ENCODE data around the gene SF1.

DNA sequence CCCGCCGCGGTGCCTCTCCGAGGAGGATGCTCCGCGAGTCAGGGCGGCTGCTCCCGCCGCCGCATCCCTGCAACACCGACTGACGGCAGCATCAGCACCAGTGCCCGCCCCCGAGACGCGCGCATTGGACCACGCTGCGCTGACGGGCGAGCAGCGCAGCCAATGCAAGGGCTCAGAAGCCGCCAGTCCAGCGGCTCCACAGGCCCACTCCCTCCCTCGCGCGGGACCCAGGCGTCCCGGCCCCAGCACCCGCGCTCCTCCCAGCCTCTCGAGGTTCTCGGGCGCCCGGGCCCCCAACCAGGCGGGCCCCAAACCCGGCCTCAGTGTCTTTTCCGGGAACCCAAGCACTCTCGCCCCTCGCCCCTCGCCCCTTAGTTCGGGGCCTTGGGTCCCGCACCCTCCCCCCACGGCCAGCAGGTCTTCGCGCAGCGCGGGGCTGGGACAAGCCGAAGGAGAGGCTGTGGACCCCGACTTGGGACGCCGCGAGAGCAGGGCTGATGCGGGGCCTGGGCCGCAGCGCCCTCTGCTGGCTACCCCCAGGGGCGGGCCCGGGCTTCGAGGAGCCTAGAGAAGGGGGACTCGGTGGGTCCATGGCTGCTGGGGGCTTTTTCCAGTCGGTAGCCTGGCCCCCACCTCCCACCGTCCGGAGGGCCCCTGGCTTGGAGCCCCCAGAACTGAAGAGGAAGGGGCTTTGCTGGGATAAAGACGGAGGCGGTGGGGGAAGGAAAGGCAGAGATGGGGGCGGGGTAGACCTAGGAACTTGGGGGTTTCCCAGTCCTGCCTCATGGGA is 55.0 kb downstream of the SF1 start, which contains the start of gene NRXN2:
- TF ChIP-seq ZSCAN29 (IDR thresholded peaks at IDR 0.05) (no peak), BHLHE40 (IDR thresholded peaks at IDR 0.05; ENCODE audit: low read length) (no peak), SMARCA4 (IDR thresholded peaks at IDR 0.05) (no peak), HCFC1 (IDR thresholded peaks at IDR 0.05; ENCODE audit: low read depth, low read length) (no peak; the same call in 1 of the 2 replicates), GATA2 (CRISPR knock-in tag; IDR thresholded peaks at IDR 0.05) (no peak), ZKSCAN8 (CRISPR knock-in tag; IDR thresholded peaks at IDR 0.05) (no peak), POLR2A (conservative IDR thresholded peaks at IDR 0.05) (no peak), PYGO2 (tag; IDR thresholded peaks at IDR 0.05) (no peak), JUNB (CRISPR knock-in tag; conservative IDR thresholded peaks at IDR 0.05) (no peak)
- TF ChIP-seq, protein P1, sequence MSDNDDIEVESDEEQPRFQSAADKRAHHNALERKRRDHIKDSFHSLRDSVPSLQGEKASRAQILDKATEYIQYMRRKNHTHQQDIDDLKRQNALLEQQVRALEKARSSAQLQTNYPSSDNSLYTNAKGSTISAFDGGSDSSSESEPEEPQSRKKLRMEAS (CRISPR knock-in tag; IDR thresholded peaks at IDR 0.05): no peak
- TF ChIP-seq, protein P2, sequence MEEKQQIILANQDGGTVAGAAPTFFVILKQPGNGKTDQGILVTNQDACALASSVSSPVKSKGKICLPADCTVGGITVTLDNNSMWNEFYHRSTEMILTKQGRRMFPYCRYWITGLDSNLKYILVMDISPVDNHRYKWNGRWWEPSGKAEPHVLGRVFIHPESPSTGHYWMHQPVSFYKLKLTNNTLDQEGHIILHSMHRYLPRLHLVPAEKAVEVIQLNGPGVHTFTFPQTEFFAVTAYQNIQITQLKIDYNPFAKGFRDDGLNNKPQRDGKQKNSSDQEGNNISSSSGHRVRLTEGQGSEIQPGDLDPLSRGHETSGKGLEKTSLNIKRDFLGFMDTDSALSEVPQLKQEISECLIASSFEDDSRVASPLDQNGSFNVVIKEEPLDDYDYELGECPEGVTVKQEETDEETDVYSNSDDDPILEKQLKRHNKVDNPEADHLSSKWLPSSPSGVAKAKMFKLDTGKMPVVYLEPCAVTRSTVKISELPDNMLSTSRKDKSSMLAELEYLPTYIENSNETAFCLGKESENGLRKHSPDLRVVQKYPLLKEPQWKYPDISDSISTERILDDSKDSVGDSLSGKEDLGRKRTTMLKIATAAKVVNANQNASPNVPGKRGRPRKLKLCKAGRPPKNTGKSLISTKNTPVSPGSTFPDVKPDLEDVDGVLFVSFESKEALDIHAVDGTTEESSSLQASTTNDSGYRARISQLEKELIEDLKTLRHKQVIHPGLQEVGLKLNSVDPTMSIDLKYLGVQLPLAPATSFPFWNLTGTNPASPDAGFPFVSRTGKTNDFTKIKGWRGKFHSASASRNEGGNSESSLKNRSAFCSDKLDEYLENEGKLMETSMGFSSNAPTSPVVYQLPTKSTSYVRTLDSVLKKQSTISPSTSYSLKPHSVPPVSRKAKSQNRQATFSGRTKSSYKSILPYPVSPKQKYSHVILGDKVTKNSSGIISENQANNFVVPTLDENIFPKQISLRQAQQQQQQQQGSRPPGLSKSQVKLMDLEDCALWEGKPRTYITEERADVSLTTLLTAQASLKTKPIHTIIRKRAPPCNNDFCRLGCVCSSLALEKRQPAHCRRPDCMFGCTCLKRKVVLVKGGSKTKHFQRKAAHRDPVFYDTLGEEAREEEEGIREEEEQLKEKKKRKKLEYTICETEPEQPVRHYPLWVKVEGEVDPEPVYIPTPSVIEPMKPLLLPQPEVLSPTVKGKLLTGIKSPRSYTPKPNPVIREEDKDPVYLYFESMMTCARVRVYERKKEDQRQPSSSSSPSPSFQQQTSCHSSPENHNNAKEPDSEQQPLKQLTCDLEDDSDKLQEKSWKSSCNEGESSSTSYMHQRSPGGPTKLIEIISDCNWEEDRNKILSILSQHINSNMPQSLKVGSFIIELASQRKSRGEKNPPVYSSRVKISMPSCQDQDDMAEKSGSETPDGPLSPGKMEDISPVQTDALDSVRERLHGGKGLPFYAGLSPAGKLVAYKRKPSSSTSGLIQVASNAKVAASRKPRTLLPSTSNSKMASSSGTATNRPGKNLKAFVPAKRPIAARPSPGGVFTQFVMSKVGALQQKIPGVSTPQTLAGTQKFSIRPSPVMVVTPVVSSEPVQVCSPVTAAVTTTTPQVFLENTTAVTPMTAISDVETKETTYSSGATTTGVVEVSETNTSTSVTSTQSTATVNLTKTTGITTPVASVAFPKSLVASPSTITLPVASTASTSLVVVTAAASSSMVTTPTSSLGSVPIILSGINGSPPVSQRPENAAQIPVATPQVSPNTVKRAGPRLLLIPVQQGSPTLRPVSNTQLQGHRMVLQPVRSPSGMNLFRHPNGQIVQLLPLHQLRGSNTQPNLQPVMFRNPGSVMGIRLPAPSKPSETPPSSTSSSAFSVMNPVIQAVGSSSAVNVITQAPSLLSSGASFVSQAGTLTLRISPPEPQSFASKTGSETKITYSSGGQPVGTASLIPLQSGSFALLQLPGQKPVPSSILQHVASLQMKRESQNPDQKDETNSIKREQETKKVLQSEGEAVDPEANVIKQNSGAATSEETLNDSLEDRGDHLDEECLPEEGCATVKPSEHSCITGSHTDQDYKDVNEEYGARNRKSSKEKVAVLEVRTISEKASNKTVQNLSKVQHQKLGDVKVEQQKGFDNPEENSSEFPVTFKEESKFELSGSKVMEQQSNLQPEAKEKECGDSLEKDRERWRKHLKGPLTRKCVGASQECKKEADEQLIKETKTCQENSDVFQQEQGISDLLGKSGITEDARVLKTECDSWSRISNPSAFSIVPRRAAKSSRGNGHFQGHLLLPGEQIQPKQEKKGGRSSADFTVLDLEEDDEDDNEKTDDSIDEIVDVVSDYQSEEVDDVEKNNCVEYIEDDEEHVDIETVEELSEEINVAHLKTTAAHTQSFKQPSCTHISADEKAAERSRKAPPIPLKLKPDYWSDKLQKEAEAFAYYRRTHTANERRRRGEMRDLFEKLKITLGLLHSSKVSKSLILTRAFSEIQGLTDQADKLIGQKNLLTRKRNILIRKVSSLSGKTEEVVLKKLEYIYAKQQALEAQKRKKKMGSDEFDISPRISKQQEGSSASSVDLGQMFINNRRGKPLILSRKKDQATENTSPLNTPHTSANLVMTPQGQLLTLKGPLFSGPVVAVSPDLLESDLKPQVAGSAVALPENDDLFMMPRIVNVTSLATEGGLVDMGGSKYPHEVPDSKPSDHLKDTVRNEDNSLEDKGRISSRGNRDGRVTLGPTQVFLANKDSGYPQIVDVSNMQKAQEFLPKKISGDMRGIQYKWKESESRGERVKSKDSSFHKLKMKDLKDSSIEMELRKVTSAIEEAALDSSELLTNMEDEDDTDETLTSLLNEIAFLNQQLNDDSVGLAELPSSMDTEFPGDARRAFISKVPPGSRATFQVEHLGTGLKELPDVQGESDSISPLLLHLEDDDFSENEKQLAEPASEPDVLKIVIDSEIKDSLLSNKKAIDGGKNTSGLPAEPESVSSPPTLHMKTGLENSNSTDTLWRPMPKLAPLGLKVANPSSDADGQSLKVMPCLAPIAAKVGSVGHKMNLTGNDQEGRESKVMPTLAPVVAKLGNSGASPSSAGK (IDR thresholded peaks at IDR 0.05): no peak
- TF ChIP-seq, protein P3, sequence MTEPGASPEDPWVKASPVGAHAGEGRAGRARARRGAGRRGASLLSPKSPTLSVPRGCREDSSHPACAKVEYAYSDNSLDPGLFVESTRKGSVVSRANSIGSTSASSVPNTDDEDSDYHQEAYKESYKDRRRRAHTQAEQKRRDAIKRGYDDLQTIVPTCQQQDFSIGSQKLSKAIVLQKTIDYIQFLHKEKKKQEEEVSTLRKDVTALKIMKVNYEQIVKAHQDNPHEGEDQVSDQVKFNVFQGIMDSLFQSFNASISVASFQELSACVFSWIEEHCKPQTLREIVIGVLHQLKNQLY (CRISPR knock-in tag; conservative IDR thresholded peaks at IDR 0.05): no peak
- TF ChIP-seq, protein P4, sequence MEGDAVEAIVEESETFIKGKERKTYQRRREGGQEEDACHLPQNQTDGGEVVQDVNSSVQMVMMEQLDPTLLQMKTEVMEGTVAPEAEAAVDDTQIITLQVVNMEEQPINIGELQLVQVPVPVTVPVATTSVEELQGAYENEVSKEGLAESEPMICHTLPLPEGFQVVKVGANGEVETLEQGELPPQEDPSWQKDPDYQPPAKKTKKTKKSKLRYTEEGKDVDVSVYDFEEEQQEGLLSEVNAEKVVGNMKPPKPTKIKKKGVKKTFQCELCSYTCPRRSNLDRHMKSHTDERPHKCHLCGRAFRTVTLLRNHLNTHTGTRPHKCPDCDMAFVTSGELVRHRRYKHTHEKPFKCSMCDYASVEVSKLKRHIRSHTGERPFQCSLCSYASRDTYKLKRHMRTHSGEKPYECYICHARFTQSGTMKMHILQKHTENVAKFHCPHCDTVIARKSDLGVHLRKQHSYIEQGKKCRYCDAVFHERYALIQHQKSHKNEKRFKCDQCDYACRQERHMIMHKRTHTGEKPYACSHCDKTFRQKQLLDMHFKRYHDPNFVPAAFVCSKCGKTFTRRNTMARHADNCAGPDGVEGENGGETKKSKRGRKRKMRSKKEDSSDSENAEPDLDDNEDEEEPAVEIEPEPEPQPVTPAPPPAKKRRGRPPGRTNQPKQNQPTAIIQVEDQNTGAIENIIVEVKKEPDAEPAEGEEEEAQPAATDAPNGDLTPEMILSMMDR (IDR thresholded peaks at IDR 0.05 in 2 of 3, conservative IDR thresholded peaks at IDR 0.05 in 1 of 3; ENCODE audit: insufficient read depth in 2 of 3, low read depth in 1 of 3, low read length in 3 of 3): peak; percentile 85 to 89 (median 88)
- TF ChIP-seq, protein P5, sequence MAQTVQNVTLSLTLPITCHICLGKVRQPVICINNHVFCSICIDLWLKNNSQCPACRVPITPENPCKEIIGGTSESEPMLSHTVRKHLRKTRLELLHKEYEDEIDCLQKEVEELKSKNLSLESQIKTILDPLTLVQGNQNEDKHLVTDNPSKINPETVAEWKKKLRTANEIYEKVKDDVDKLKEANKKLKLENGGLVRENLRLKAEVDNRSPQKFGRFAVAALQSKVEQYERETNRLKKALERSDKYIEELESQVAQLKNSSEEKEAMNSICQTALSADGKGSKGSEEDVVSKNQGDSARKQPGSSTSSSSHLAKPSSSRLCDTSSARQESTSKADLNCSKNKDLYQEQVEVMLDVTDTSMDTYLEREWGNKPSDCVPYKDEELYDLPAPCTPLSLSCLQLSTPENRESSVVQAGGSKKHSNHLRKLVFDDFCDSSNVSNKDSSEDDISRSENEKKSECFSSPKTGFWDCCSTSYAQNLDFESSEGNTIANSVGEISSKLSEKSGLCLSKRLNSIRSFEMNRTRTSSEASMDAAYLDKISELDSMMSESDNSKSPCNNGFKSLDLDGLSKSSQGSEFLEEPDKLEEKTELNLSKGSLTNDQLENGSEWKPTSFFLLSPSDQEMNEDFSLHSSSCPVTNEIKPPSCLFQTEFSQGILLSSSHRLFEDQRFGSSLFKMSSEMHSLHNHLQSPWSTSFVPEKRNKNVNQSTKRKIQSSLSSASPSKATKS (CRISPR knock-in tag; IDR thresholded peaks at IDR 0.05): no peak

Data from K562 (cell line).